HG03354 (cell line): Measurements from ENCODE around the gene MAP6.
"Not testable (repeated sequence)": the region's sequence is repeated elsewhere in the genome, so short reads cannot be mapped to it uniquely, and the experiment has no call there.

ENCODE experiments used
- ATAC-seq: cut with Tn5 transposase; IDR thresholded peaks from one replicate; pipeline ENCODE4 v1.9.1; 2021; ENCODE audit warnings: mild to moderate bottlenecking; ENCODE audit not compliant: unreplicated experiment, poor library complexity, severe bottlenecking

The MAP6 gene

DNA sequence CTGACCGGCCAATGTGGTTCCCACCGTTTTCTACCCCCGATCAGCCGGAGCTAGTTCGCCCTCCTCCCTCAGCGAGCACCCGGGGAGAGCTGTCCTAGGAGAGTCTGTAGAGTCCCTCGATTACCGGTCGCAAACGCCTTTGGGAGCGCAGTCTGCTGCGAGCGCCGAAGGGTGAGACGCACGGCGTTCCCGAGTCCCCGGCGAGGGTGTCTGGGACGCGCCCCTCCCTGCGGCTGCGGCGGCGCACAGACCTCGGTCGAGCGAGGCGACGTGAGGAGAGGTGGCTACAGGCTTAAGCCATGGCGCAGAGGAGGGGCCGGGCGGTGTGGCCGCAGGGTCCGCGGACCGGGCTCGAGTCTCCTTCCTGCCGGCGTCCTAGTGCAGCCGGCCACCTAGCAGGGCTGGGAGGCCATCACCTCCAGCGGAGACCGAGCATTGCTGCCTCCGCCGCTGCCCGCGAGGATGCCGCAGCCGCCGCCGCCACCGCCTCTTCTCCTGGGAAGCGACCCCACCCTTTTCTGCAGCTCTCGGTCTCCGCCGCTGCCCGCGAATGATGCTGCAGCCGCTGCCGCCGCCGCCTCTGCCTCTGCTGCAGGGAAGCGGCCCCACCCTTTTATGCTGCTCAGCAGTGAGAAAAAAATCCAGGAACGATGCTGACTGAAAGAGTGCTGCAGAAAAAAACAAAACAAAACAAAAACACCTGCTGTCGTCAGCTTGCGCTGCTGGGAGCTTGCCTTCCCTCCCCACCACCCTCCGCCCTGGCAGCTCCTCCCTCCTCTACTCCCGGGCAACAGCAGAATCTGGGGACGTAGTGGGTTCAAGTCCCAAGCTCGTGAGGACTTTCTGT lies at the start of gene MAP6:
Gene MAP6, minus strand, starts transcription at position 588 of the 847 bp plus-strand sequence. CDS start 669 bp downstream, outside the sequence.
- ATAC-seq, result no peak

DNA sequence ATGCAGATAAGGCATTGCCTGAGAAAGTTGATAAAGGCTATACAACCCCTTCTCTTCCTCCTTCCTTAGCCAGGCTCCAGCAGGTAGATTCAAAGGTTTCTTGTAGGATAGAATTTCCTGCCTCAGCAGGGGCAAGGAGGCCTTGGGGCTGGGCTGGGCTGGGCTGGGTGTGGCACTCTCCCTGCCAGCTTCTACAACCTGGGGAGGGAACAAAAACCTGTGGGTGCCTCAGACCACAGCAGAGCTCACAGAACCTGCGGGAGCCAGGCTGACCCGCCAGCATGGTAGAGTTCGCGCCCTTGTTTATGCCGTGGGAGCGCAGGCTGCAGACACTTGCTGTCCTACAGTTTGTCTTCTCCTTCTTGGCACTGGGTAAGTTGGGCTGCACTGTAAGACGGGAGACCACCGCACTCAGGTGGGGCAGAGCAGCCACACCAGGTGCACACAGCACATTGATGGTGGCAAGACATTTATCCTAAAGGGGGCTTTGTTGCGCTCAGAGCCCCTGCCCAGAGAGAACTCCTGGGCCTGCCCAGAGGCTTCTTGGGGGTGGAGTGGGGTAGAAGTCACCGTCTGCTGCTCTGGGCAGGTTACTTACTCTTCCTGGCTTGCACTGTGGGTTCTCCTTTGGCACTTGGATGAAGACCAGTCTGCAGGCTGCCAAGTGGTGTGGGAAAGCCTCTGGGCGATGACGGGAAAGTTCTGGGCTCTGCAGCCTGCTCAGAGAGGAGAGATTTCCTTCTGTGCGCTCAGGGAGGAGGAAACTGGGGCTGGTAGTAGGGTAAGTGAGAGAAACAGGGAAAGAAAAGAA lies 49.0 kb upstream of the MAP6 start, which contains the start of gene MOGAT2:
Gene MOGAT2, plus strand, starts transcription at position 231 of the 811 bp plus-strand sequence. Its CDS starts 51 bp downstream, at position 282.
- no peak for ATAC-seq

- no peak for ATAC-seq
Observed at GRCh38 chr11:75716659-75717058, 47.8 kb upstream of the MAP6 start.

DNA sequence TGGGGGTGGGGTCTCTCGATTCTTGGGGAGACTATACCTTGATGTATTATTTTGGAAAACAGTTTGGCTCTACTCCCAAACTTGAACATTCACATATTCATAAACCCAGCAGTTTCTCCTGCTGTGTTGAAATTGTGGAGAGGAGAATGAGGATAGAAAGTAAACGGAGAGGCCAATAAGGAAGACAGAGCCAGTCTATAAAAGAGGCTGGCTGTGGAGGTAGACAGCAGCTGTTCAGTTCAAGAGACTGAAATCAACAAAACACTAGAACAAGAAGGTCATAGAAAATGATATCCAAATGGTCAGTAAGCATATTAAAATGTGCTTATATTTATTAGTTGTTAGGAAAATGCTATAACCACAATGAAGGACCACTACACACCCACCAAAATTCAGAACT lies 46.9 kb upstream of the MAP6 start:
- ATAC-seq, result no peak

DNA sequence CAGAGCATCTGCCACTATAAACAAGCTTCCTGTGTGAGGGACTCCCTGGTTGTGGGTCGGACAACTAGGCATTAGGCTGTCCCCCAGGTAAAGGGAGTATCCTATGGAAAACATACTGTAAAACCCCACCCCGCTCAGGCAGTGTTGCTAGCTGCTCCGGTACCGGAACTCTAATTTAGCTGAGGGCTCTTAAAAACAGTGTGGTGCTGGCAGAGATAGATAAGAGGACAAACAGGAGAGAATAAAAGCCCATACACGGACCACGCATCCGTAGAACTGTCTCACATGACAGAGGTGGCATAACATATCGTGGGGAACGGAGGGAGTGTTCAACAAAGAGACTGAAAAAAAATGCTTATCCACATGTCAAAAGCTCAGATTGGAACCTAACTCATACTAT lies 45.4 kb upstream of the MAP6 start:
- ATAC-seq, result no peak

DNA sequence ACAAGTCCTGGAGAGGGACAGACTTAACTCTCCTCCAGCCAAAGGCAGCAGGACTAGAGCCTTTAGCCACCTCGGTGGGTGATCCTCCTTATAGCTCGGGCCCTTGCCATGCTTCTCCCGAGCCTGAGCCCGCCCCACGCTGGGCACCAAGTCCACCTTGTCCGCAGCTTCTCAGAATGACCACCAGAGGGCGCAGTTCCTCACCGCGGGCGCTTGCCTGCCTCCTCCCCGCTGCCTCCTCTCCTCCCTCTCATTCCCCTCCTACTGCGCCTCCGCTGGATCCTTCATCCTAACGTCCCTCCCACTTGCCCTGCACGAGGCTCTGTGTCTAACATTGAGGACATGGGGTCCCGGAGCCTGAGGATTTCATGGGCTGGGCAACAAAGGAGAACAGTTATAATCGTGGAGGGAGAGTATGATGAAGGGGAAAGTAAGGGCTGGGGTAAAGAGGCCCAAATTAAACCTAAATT lies 37.5 kb upstream of the MAP6 start:
- no peak for ATAC-seq

DNA sequence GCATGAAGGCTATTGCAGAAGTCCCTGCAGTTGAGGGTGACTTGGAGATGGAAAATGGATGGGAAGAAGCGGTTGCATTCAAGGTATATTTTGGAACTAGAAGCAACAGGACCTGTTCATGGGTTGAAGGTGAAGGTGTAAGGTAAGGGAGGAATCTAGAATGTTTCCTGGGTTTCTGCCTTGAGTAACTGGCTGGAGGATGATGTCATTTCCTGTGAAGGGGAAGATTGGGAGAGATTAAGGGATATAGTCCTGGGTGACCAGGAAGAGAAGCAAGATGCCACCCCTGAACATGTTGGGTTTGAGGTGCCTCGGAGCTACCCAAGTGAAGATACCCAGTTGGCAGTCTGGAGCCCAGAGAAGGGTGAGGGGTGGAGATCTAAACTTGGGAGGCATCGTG lies 36.7 kb upstream of the MAP6 start:
- ATAC-seq, result no peak

DNA sequence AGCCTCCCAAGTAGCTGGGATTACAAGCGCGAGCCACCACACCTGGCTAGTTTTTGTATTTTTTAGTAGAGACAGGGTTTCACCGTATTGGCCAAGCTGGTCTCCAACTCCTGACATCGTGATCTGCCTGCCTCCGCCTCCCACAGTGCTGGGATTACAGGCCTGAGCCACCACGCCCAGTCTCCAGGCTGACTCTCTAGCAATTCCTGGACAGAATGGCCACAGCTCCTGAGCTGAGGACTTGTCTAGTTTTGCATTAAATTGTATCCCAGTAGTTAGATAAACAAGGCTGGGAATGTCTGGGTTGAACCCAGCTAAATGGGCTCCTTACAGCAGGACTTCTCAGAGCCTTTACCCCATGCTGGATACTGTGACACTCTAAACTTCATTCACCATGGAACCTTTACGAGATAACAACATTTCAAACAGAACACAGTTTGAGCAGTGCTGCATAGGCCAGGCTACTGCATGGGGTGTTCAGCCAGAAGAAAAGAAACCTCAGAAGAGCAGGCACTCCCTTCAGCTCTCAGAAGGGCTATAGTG lies 34.9 kb upstream of the MAP6 start:
- ATAC-seq, result no peak

DNA sequence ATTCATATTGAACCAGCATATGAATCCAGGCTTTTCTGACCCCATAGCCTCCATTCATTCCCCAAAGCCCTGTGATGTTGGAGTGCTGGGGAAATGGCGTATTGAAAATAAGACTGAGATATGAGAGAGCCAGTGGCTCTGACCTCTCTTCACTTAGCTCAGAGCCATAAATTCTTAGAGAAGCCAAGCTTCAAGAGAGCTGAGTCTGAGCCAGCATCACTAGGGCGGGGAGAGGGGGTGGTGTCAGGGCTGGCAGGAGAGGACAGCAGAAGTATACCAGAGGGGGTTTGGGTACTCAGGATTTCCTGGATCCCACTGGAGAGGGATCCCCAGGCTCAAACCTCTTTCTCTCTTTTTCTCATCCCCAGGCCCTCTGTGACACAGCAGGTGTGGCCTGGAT lies 32.1 kb upstream of the MAP6 start:
- ATAC-seq, result no peak

DNA sequence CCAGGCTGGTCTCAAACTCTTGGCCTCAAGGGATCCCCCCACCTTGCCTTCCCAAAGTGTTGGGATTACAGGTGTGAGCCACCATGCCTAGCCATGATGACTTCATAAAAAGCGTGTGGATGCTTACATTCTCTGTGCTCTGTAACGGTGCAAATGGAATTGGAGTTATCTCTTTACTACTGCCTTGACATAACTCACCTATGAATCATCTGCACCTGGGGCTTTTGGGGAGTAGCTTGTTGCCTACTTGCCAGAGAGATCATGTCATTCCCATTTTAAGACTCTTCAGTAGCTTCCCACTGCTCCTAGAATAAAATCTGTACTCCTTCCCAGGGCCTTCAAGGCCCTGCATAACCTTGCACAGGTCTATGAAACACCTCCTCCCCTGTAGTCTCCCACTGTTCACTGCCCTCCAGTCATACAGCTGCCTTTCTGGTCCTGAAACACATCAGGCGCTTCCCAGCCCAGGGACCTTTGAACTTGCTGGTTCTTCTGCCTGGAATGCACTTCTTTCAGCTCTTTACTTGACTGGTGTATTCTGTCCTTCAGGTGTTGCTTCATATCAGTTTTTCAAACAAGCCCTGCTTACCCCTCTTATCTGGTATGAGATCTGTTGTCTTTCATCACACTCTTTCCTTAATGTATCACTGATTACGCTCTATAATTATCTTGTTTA lies 29.2 kb upstream of the MAP6 start:
- no peak for ATAC-seq

- ATAC-seq, result no peak
Observed at GRCh38 chr11:75691804-75692203, 23.0 kb upstream of the MAP6 start.

DNA sequence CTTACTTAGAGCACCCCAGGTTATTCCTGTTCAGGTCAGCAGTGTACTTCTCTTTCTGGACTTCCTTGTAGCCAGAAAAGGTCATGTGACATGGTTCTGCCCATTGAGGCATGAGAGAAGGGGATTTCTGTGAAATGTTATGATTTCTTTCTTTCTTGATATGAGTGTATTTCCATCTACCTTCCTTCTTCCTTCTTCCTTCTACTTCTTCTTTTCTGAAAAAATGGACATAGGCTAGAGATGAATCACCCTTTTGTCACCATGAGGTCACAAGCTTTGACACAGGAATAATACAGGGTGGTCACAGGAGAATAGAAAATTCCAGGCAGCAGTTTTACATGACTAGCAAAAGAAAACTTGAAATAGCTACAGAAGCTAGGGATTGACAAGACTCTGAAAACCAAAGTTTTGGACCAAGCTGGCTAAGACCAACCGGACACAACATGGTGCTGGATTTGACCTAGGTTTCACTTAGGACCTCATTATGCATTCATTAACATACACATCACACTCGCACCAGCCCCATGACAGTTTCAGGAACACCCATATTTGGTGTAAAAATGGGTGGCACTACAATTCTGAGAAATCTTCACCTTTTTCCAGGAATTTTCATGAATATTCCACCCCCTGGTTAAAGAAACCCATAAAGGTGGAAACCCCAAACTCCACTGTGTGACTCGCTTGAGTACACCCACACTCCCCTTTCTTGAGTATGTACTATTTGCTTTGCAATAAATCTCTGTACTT lies 21.2 kb upstream of the MAP6 start:
- ATAC-seq, result peak; percentile 73

DNA sequence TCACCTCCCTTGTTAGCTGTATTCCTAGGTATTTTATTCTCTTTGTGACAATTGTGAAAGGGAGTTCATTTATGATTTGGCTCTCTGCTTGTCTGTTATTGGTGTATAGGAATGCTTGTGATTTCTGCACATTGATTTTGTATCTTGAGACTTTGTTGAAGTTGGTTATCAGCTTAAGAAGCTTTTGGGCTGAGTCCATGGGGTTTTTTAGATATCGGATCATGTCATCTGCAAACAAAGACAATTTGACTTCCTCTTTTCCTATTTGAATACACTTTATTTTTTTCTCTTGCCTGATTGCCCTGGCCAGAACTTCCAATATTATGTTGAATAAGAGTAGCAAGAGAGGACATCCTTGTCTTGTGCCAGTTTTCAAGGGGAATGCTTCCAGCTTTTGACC lies 15.0 kb upstream of the MAP6 start:
- ATAC-seq, result not testable (repeated sequence)

DNA sequence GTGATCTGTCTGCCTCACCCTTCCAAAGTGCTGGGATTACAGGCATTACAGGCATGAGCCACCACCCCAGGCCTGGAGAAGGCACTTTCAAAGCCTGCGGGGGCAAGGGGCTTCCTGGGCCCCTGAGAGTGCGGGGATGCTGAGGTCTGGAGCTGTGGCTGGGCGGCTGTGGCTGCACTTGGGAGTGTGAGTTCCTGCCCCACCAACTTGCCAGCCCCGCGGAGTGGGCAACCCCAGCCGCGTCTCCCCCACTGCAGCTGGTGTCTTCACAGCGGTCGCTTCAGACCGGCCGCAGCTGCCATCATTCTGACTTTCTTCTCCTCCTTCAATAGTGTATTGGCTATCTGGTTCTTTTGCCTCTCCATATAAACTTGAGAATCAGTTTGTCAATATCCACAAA lies 10.7 kb upstream of the MAP6 start:
- ATAC-seq, result no peak

GRCh38 chr11:75678620-75679259 lies 9.9 kb upstream of the MAP6 start:
- ATAC-seq, result no peak

- ATAC-seq, result no peak
Observed at GRCh38 chr11:75677909-75678308, 9.1 kb upstream of the MAP6 start.

GRCh38 chr11:75677275-75677674 lies 8.4 kb upstream of the MAP6 start:
- ATAC-seq, result no peak

DNA sequence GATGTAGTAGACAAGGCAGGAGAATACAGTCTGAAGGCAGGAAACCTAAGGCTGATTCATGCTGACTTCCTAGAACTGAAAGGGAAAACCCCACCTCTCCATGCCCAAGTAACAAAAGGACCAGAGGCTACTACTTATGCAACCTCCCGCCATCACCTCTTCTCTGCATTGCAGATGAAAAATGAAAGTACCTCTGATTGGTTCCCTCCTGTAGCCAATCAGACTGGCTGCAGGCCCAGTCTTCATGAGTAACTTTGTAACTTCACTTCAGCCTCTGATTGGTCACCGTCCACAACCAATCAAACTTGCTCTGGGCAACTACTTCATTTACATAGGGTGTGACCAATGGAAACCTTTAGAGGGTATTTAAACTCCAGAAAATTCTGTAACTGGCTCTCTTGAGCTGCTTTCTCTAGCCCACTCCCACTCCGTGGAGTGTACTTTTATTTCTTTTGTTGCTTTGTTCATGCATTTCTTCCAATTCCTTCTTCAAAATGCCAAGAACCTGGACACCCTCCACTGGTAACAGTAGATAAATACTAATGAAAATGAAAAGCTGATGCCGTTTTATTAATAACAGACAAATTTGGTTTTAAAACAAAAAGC lies 5.2 kb upstream of the MAP6 start:
- ATAC-seq, result no peak
